ENCODE data around the gene HEXIM2. TPM values are rescaled to one million over a fixed set of nuclear protein-coding genes. Genes with fewer than 3 reads are reported as not detected.
A peak's percentile ranks its signal among the peaks of the same experiment; 100 is the strongest.

HEXIM2 gene
- polyA plus RNA-seq, 3 donors = 2.5 to 3.0 (median 2.9) TPM

- Mint-ChIP-seq H3K36me3 (peaks cover 9 to 14% of the 10 kb centered on the region in 2 donors), H3K4me1 (no peaks in the 10 kb centered on the region), H3K27me3 (ENCODE audit: low read depth in 3 of 3) (peaks cover 5 to 8% (median 6%) of the 10 kb centered on the region in 3 donors), H3K4me3 (no peak overlapping the region), H3K9me3 (peaks cover 0 to 1% (median 0%) of the 10 kb centered on the region in 7 donors), H3K27ac (peak overlapping the region in 1 of 7 donors; percentile 56)
- Histone ChIP-seq H3K9me3 (replicated peaks in 1 of 2; ENCODE audit: control insufficient read depth in 1 of 2, insufficient read depth in 1 of 2, low read length in 2 of 2) (no peaks in the 10 kb centered on the region), H3K36me3 (replicated peaks in 1 of 2; ENCODE audit: control insufficient read depth in 1 of 2, insufficient read depth in 2 of 2, low read length in 2 of 2) (peaks cover 12 to 16% of the 10 kb centered on the region in 2 donors), H3K79me2 (ENCODE audit: insufficient read depth, low read length) (no peaks in the 10 kb centered on the region), H3K4me2 (replicated peaks; ENCODE audit: extremely low read depth, low read length, poor library complexity, severe bottlenecking) (no peak overlapping the region), H3K9ac (ENCODE audit: insufficient read depth, low read length, poor library complexity, severe bottlenecking) (no peak overlapping the region), H3K4me3 (replicated peaks in 1 of 3; ENCODE audit: low read depth in 2 of 3, low read length in 3 of 3) (no peak overlapping the region), H3K27ac (ENCODE audit: low read depth in 1 of 2, low read length in 2 of 2) (no peak overlapping the region), H2AFZ (ENCODE audit: insufficient read depth, low read depth, low read length, poor library complexity, severe bottlenecking) (no peak overlapping the region), H4K20me1 (ENCODE audit: insufficient read depth, low read length) (peaks cover 16% of the 10 kb centered on the region), H3K27me3 (ENCODE audit: control insufficient read depth in 2 of 2, insufficient read depth in 2 of 2, low read length in 2 of 2) (no peaks in the 10 kb centered on the region), H3K4me1 (ENCODE audit: control insufficient read depth in 1 of 2, insufficient read depth in 2 of 2, low read length in 2 of 2) (no peaks in the 10 kb centered on the region)
- 97% methylated on average over 18 of the region's 23 CpGs for WGBS (ENCODE audit: insufficient coverage)
- TF ChIP-seq CTCF (IDR thresholded peaks at IDR 0.05) = no peak
- no peak for DNase-seq
- intact Hi-C loops (cut with micrococcal nuclease) = no loop called here
These were observed 48.9 kb upstream of the HEXIM2 start for GRCh38 chr17:45112559-45113423.

GRCh38 chr17:45113424-45113754 lies 48.3 kb upstream of the HEXIM2 start:
- Histone ChIP-seq H4K20me1 (ENCODE audit: insufficient read depth, low read length) (peaks cover 11% of the 10 kb centered on the region), H3K36me3 (replicated peaks in 1 of 2; ENCODE audit: control insufficient read depth in 1 of 2, insufficient read depth in 2 of 2, low read length in 2 of 2) (peaks cover 6 to 10% of the 10 kb centered on the region in 2 donors), H3K27me3 (ENCODE audit: control insufficient read depth in 2 of 2, insufficient read depth in 2 of 2, low read length in 2 of 2) (no peaks in the 10 kb centered on the region), H2AFZ (ENCODE audit: insufficient read depth, low read depth, low read length, poor library complexity, severe bottlenecking) (no peak overlapping the region), H3K79me2 (ENCODE audit: insufficient read depth, low read length) (no peaks in the 10 kb centered on the region), H3K9ac (ENCODE audit: insufficient read depth, low read length, poor library complexity, severe bottlenecking) (no peak overlapping the region), H3K4me1 (ENCODE audit: control insufficient read depth in 1 of 2, insufficient read depth in 2 of 2, low read length in 2 of 2) (no peaks in the 10 kb centered on the region), H3K4me2 (replicated peaks; ENCODE audit: extremely low read depth, low read length, poor library complexity, severe bottlenecking) (no peak overlapping the region), H3K4me3 (replicated peaks in 1 of 3; ENCODE audit: low read depth in 2 of 3, low read length in 3 of 3) (no peak overlapping the region), H3K27ac (ENCODE audit: low read depth in 1 of 2, low read length in 2 of 2) (no peak overlapping the region), H3K9me3 (replicated peaks in 1 of 2; ENCODE audit: control insufficient read depth in 1 of 2, insufficient read depth in 1 of 2, low read length in 2 of 2) (no peaks in the 10 kb centered on the region)
- Mint-ChIP-seq H3K9me3 (peaks cover 0 to 1% (median 0%) of the 10 kb centered on the region in 7 donors), H3K27ac (no peak overlapping the region), H3K36me3 (peaks cover 3 to 8% of the 10 kb centered on the region in 2 donors), H3K27me3 (ENCODE audit: low read depth in 3 of 3) (peaks cover 5 to 7% (median 7%) of the 10 kb centered on the region in 3 donors), H3K4me1 (no peaks in the 10 kb centered on the region), H3K4me3 (no peak overlapping the region)
- intact Hi-C loops (cut with micrococcal nuclease) = no loop called here
- DNase-seq = no peak
- TF ChIP-seq CTCF (IDR thresholded peaks at IDR 0.05) = no peak
- 95% methylated on average over 8 of the region's 9 CpGs for WGBS (ENCODE audit: insufficient coverage)
